ENCODE data around the gene HSFY1.
"Not testable (repeated sequence)": the region's sequence is repeated elsewhere in the genome, so short reads cannot be mapped to it uniquely, and the experiment has no call there.

Gene HSFY1, protein sequence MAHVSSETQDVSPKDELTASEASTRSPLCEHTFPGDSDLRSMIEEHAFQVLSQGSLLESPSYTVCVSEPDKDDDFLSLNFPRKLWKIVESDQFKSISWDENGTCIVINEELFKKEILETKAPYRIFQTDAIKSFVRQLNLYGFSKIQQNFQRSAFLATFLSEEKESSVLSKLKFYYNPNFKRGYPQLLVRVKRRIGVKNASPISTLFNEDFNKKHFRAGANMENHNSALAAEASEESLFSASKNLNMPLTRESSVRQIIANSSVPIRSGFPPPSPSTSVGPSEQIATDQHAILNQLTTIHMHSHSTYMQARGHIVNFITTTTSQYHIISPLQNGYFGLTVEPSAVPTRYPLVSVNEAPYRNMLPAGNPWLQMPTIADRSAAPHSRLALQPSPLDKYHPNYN

GRCh38 chrY:18546420-18546819 is at the start of gene HSFY1:
TSS of gene HSFY1 (plus strand) at chrY:18546720. CDS start at chrY:18546788, 68 bp downstream.
- not testable (repeated sequence) for DNase-seq

GRCh38 chrY:18504266-18504665 is 42.3 kb upstream of the HSFY1 start:
- not testable (repeated sequence) for DNase-seq

DNA sequence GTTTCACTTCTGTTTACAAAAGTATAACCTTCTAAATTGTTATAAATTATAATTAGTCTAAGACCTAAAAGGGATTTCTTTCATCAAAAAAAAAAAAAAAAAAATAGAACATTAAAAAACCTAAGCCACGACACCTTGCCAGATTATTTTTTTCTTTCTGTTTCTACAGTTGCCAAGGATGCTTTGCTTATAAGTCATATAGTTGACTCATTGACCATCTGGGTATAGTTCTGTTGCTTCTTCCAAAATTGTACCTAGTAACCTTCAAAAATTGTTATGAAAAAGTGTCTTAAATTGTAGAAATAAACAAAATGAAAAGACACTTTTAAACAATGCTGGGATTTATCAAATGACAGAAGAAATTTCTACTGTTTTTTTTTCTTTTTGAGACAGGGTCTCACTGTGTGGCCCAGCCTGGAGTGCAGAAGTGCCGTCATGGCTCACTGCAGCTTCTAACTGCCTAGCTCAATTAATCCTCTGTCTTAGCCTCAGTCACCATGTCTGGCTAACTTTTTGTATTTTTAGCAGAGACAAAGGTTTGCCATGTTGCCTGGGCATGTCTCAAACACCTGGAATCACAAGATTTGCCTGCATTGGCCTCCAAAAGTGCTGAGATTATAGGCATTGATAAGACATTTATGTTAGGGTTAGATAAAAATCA is 15.4 kb upstream of the HSFY1 start:
- not testable (repeated sequence) for DNase-seq

DNA sequence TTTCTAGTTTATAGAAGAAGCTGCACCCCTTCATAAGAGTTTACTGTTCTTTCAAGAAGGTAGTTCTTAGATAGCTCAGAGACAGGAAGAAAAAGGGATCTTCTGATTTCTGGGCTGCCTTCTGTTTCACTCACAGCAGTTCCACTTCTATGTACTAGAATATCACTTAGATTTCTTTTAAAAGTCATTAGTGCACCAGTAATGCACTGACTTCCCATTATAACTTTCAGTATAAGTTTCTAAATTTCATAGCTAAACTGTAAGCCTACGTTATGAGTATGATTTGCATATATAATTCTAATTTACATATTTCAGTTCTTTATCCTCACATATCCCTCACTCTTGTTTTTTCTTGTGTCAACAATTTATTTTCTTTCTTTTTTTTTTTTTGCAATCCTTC is 7.6 kb upstream of the HSFY1 start:
- not testable (repeated sequence) for DNase-seq

DNA sequence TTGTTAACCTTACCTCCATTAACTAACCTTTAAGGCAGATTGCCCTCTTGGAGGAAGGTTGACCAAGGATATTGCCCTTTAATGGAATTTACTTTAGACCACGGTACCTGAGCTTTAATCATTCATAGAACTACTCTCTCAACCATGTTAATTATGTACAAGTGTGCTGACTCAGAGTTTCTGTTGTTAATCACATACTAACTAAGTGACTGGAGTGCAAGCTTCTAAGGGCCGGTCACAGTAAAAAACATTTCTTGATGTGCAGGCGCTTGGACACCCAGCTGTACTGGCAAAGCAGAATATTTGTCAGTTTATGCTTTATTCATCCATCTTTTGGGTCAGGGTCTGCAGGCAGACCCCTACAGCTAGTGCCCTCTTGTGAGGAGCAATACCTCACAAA is 6.6 kb downstream of the HSFY1 start:
- not testable (repeated sequence) for DNase-seq

DNA sequence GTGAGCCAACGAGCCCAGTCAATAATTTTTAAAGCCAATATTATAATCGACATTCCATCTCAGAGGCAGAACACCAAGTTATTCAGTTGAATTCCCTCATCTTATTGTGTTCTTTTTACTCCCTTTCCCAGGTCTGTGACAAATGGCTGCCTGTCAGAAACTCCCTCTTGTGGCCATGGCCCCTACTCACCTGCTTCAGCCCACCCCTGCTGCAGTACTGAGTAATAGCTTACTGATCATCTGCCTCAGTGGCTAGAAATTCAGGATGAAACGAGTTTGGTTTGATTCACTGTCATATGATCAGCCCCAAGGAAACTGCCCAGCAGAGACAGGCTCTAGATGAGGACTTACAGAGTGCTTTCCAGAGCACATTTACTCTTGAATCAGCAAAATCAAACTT is 19.4 kb downstream of the HSFY1 start:
- DNase-seq, result not testable (repeated sequence)

Data from activated CD4-positive, alpha-beta T cell treated with anti-CD3 and anti-CD28 coated beads for 1 hour (primary cell).